A549 (cell line): ENCODE measurements around the gene CEACAM4. TPM values are rescaled to one million over a fixed set of nuclear protein-coding genes. Genes with fewer than 3 reads are reported as not detected.

Source experiments
- ATAC-seq, 2 experiments: fragments of 200-7000 bp in 1 of 2; fragments of >200 bp in 1 of 2; cut with Nextera tagmentation in 1 of 2; cut with Tn5 transposase in 1 of 2; 3 replicates each; pipeline versions ENCODE4 v1.8.0 to v1.9.1; 2018 to 2020; ENCODE audit warnings: mild to moderate bottlenecking in 1 of 2, moderate library complexity in 1 of 2
- CTCF ChIA-PET: fragments of 300-600 bp; sonication (Branson Sonifier 250); formaldehyde crosslinking; extraction: SDS; loops from one replicate; lab custom pipeline; 2021; ENCODE audit warnings: antibody characterized with exemption, inconsistent platforms; lab: Yijun Ruan, JAX
- POLR2A ChIA-PET: fragments of 350-600 bp; formaldehyde crosslinking; extraction: SDS; loops from one replicate; lab custom pipeline; 2021; ENCODE audit warnings: antibody characterized with exemption, inconsistent platforms; lab: Yijun Ruan, JAX
- DNase-seq, 2 experiments: peaks; one replicate each; pipeline versions ENCODE4 v3.0.0 to v3.0.0-alpha.2; 2011 to 2016; ENCODE audit warnings: low read depth in 1 of 2, low spot score in 1 of 2
- FAIRE-seq: peaks from 2 replicates; lab custom pipeline; 2011; peaks lifted over from hg19 to GRCh38; lab: Jason Lieb, UNC
- H3K27ac ChIP-seq, 2 experiments: fragments of >200 bp; sonication (Bioruptor Twin); formaldehyde crosslinking; 3 replicates each; pipeline ENCODE4 v1.5.1; 2016 to 2017
- H3K4me1 ChIP-seq: fragments of >200 bp; sonication (Bioruptor Twin); formaldehyde crosslinking; 3 replicates; pipeline ENCODE4 v1.6.1; 2016
- H3K4me2 ChIP-seq: fragments of >200 bp; sonication (Bioruptor Twin); formaldehyde crosslinking; 3 replicates; pipeline ENCODE4 v1.6.1; 2016
- H3K4me3 ChIP-seq: fragments of >200 bp; sonication (Bioruptor Twin); formaldehyde crosslinking; 3 replicates; pipeline ENCODE4 v1.5.1; 2016
- H3K9me3 ChIP-seq: fragments of >200 bp; sonication (Bioruptor Twin); formaldehyde crosslinking; 3 replicates; pipeline ENCODE4 v1.6.1; 2016
- CBX8 ChIP-seq: fragments of 200-600 bp; sonication (generic); IDR thresholded peaks from 2 replicates; pipeline ENCODE4 v1.6.1; 2016
- CEBPB ChIP-seq, 2 experiments: fragments of >200 bp in 1 of 2; sonication (Bioruptor Twin) in 1 of 2; formaldehyde crosslinking in 1 of 2; IDR thresholded peaks; 2 replicates each; pipeline ENCODE4 v1.6.1; 2012 to 2016
- E2F6 ChIP-seq: IDR thresholded peaks from 2 replicates; pipeline ENCODE4 v1.6.1; 2012; ENCODE audit warnings: low read depth, borderline replicate concordance
- EHF ChIP-seq: fragments of 250-450 bp; sonication (Bioruptor Pico); IDR thresholded peaks from 2 replicates; pipeline ENCODE4 v1.5.0; 2020; ENCODE audit warnings: mild to moderate bottlenecking
- EHMT2 ChIP-seq: fragments of 200-600 bp; sonication (generic); IDR thresholded peaks from 2 replicates; pipeline ENCODE4 v1.6.1; 2016; ENCODE audit warnings: antibody characterized with exemption, low read depth, mild to moderate bottlenecking, moderate library complexity
- ESRRA ChIP-seq: fragments of 150-350 bp; IDR thresholded peaks from 2 replicates; pipeline ENCODE4 v1.6.1; 2014; ENCODE audit warnings: mild to moderate bottlenecking, low read length, borderline replicate concordance
- HES2 ChIP-seq: fragments of >200 bp; sonication (Bioruptor Twin); formaldehyde crosslinking; IDR thresholded peaks from 2 replicates; pipeline ENCODE4 v1.6.1; 2016
- HMGXB4 ChIP-seq: fragments of 250-450 bp; sonication (Bioruptor Pico); IDR thresholded peaks from 2 replicates; pipeline ENCODE4 v1.5.0; 2021; ENCODE audit warnings: mild to moderate bottlenecking, moderate library complexity, borderline replicate concordance
- HOXA7 ChIP-seq: fragments of 250-450 bp; sonication (Bioruptor Pico); IDR thresholded peaks from 2 replicates; pipeline ENCODE4 v1.5.0; 2020; ENCODE audit warnings: mild to moderate bottlenecking, moderate library complexity
- JUN ChIP-seq, 2 experiments: fragments of >200 bp; sonication (Bioruptor Twin); formaldehyde crosslinking; IDR thresholded peaks; 2 replicates in 1 of 2; 3 replicates in 1 of 2; pipeline ENCODE4 v1.6.1; 2016 to 2017
- KDM1A ChIP-seq: fragments of 200-600 bp; sonication (generic); IDR thresholded peaks from 2 replicates; pipeline ENCODE4 v1.6.1; 2016; ENCODE audit warnings: low read depth, mild to moderate bottlenecking
- MAX ChIP-seq: IDR thresholded peaks from 2 replicates; pipeline ENCODE4 v1.6.1; 2012
- NFE2L2 ChIP-seq: fragments of 150-350 bp; conservative IDR thresholded peaks from 2 replicates; pipeline ENCODE4 v1.6.1; 2014; ENCODE audit warnings: low read length
- NR3C1 ChIP-seq: fragments of >200 bp; sonication (Bioruptor Twin); formaldehyde crosslinking; IDR thresholded peaks from 3 replicates; pipeline ENCODE4 v1.6.1; 2017
- PBX3 ChIP-seq: IDR thresholded peaks from 2 replicates; pipeline ENCODE4 v1.6.1; 2012
- PHF8 ChIP-seq: fragments of 200-600 bp; sonication (generic); IDR thresholded peaks from 2 replicates; pipeline ENCODE4 v1.6.1; 2016; ENCODE audit warnings: low read depth, mild to moderate bottlenecking, antibody characterized with exemption, moderate library complexity, borderline replicate concordance
- REST ChIP-seq: fragments of 200-600 bp; sonication (generic); IDR thresholded peaks from 2 replicates; pipeline ENCODE4 v1.6.1; 2016; ENCODE audit warnings: antibody characterized with exemption, mild to moderate bottlenecking, moderate library complexity
- RFX5 ChIP-seq: fragments of 450-650 bp; IDR thresholded peaks from 2 replicates; pipeline ENCODE4 v1.7.1; 2014; ENCODE audit warnings: antibody characterized with exemption, mild to moderate bottlenecking, moderate library complexity
- RNF2 ChIP-seq: fragments of 200-600 bp; sonication (generic); IDR thresholded peaks from 2 replicates; pipeline ENCODE4 v1.6.1; 2016; ENCODE audit warnings: low read depth, mild to moderate bottlenecking, antibody characterized with exemption, moderate library complexity, borderline replicate concordance
- SREBF2 ChIP-seq: fragments of 450-650 bp; IDR thresholded peaks from 2 replicates; pipeline ENCODE4 v1.6.1; 2014; ENCODE audit warnings: mild to moderate bottlenecking, moderate library complexity
- TP53 ChIP-seq: fragments of 250-450 bp; sonication (Bioruptor Pico); IDR thresholded peaks from 2 replicates; pipeline ENCODE4 v1.5.0; 2021; ENCODE audit warnings: mild to moderate bottlenecking, moderate library complexity
- USF2 ChIP-seq: fragments of 450-650 bp; IDR thresholded peaks from 2 replicates; pipeline ENCODE4 v1.6.1; 2014; ENCODE audit warnings: antibody characterized with exemption
- ZC3H11A ChIP-seq: fragments of 450-650 bp; IDR thresholded peaks from 2 replicates; pipeline ENCODE4 v1.6.1; 2014; ENCODE audit warnings: antibody characterized with exemption, mild to moderate bottlenecking
- ZFP36 ChIP-seq: fragments of 450-650 bp; IDR thresholded peaks from 2 replicates; pipeline ENCODE4 v1.6.1; 2014; ENCODE audit warnings: borderline replicate concordance; ENCODE audit not compliant: partially characterized antibody
- WGBS: methylation state at CpG from one replicate; pipeline ENCODE4 v1.1.6; 2017; ENCODE audit errors: missing lambda C conversion rate; 5-methylcytosine and 5-hydroxymethylcytosine counted together
- polyA plus RNA-seq, 4 experiments: library from polyadenylated mRNA; depleted of rRNA in 3 of 4; stranded (reverse); fragments of >200 nt; fragmentation: RNase III in 1 of 4; extraction: RNeasy Plus Mini Kit Qiagen cat#74134 plus additional on column Dnase treatment in 1 of 4; gene quantifications; 2 replicates in 3 of 4; 3 replicates in 1 of 4; pipeline ENCODE4 v1.2.3, GENCODE V29; 2011 to 2017

The CEACAM4 gene
- polyA plus RNA-seq, 2 of the 4 experiments (the other 2 are of a cell fraction): not detected

- Histone ChIP-seq H3K9me3 (peaks cover 1% of the 10 kb centered on the region), H3K4me3 (no peak overlapping the region), H3K4me2 (no peak overlapping the region), H3K4me1 (no peaks in the 10 kb centered on the region), H3K27ac (no peak overlapping the region)
- no peak for TF ChIP-seq EHMT2
- no peak for TF ChIP-seq CBX8
- no peak for TF ChIP-seq CEBPB (IDR thresholded peaks at IDR 0.05)
- no peak for TF ChIP-seq MAX
- TF ChIP-seq HES2: no peak
- 6% methylated on average over 4 of the region's 4 CpGs for WGBS
- ChIA-PET POLR2A (no interaction called here), CTCF (interaction anchor here (0.5 to 4.0 kb wide), 11 partner anchors 10 to 169 kb away, joined by 3 to 27 read pairs (median 5); no protein-coding TSS in a partner anchor)
- DNase-seq (no peak), FAIRE-seq (no peak), ATAC-seq (peak in 1 of 2 experiments; percentile 6; a peak in 1 of 6 replicates)
Measured at GRCh38 chr19:41624937-41625336, 1.9 kb downstream of the CEACAM4 start.

GRCh38 chr19:41624515-41624914, 2.4 kb downstream of the CEACAM4 start:
- no peaks in the 10 kb centered on the region for H3K9me3 ChIP-seq
- TF ChIP-seq KDM1A (no peak), HOXA7 (CRISPR knock-in tag) (no peak), TP53 (CRISPR knock-in tag) (no peak), JUN (IDR thresholded peaks at IDR 0.05) (no peak), MAX (no peak), USF2 (no peak), PHF8 (no peak), EHF (no peak), SREBF2 (no peak)
- 25% methylated on average over 7 of the region's 7 CpGs for WGBS
- ATAC-seq (peak in 1 of 2 experiments; percentile 10; a peak in 2 of 6 replicates), DNase-seq (no peak), FAIRE-seq (peak; percentile 65)
- H3K27ac ChIP-seq: no peak overlapping the region
- no peaks in the 10 kb centered on the region for H3K4me1 ChIP-seq
- no peak overlapping the region for H3K4me3 ChIP-seq
- H3K4me2 ChIP-seq: no peak overlapping the region
- ChIA-PET POLR2A (no interaction called here), CTCF (interaction anchor here (0.5 to 4.0 kb wide), 11 partner anchors 10 to 169 kb away, joined by 3 to 27 read pairs (median 5); no protein-coding TSS in a partner anchor)

- no peak for DNase-seq
- no peak for ATAC-seq
- Histone ChIP-seq H3K27ac (no peak overlapping the region; a peak in 1 of 6 replicates), H3K9me3 (no peaks in the 10 kb centered on the region), H3K4me1 (no peaks in the 10 kb centered on the region), H3K4me2 (no peak overlapping the region), H3K4me3 (no peak overlapping the region)
- WGBS: 16% methylated on average over 4 of the region's 4 CpGs
- no peak for TF ChIP-seq HES2
- no peak for TF ChIP-seq REST
- TF ChIP-seq E2F6: no peak
- no peak for TF ChIP-seq HMGXB4
- no peak for TF ChIP-seq NR3C1
- TF ChIP-seq PBX3: no peak
- TF ChIP-seq ESRRA: no peak
- TF ChIP-seq ZFP36: no peak
- no peak for TF ChIP-seq EHF
- no peak for TF ChIP-seq KDM1A
- no peak for TF ChIP-seq NFE2L2
- no peak for TF ChIP-seq SREBF2
- TF ChIP-seq ZC3H11A: no peak
- TF ChIP-seq RNF2: no peak
- no peak for TF ChIP-seq RFX5
- ChIA-PET CTCF (interaction anchor here (0.7 to 2.2 kb wide), 3 partner anchors 19 to 124 kb away, joined by 4 to 8 read pairs (median 8); no protein-coding TSS in a partner anchor), POLR2A (no interaction called here)
- FAIRE-seq: no peak
Measured at GRCh38 chr19:41623360-41623759, 3.5 kb downstream of the CEACAM4 start.
